ENCODE results near the gene NUTM2E.
"Not testable (repeated sequence)": the region's sequence is repeated elsewhere in the genome, so short reads cannot be mapped to it uniquely, and the experiment has no call there.

DNA sequence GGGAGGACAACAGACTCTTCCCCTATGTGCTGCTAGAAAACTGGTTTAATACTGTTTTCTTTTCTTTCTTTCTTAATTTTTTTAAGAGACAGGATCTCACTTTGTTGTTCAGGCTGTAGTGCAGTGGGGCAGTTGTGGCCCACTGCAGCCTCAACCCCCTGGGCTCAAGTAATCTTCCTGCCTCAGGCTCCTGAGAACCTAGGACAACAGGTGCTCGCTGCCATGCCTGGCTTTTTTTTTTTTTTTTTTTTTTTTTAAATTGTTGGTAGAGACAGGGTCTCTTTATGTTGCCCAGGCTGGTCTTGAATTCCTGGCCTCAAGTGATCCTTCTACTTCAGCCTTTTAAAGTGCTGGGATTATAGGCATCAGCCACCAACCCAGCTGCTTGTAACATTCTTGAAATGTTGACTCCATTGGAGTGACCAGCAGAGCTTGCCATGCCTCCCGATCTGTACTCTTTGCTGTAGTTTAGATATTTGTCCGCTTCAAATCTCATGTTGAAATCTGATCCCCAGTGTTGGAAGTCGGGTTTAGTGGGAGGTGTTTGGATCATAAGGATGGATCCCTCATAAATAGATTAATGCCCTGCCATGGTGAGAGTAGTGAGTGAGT lies 34.5 kb upstream of the NUTM2E start:
- TF ChIP-seq, protein P1, sequence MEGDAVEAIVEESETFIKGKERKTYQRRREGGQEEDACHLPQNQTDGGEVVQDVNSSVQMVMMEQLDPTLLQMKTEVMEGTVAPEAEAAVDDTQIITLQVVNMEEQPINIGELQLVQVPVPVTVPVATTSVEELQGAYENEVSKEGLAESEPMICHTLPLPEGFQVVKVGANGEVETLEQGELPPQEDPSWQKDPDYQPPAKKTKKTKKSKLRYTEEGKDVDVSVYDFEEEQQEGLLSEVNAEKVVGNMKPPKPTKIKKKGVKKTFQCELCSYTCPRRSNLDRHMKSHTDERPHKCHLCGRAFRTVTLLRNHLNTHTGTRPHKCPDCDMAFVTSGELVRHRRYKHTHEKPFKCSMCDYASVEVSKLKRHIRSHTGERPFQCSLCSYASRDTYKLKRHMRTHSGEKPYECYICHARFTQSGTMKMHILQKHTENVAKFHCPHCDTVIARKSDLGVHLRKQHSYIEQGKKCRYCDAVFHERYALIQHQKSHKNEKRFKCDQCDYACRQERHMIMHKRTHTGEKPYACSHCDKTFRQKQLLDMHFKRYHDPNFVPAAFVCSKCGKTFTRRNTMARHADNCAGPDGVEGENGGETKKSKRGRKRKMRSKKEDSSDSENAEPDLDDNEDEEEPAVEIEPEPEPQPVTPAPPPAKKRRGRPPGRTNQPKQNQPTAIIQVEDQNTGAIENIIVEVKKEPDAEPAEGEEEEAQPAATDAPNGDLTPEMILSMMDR (IDR thresholded peaks at IDR 0.05; ENCODE audit: extremely low read depth in 1 of 2, insufficient read depth in 1 of 2, low read depth in 1 of 2, low read length in 2 of 2) = not testable (repeated sequence)
- not testable (repeated sequence) for TF ChIP-seq POLR2A (IDR thresholded peaks at IDR 0.05; ENCODE audit: low read depth, low read length); JUN (IDR thresholded peaks at IDR 0.05; ENCODE audit: borderline replicate concordance, insufficient read depth, insufficient read length, low read depth)

Data from endothelial cell of umbilical vein (primary cell).